ENCODE data around the gene ARHGAP33.
"Not testable (repeated sequence)": the region's sequence is repeated elsewhere in the genome, so short reads cannot be mapped to it uniquely, and the experiment has no call there.

The ARHGAP33 gene

DNA sequence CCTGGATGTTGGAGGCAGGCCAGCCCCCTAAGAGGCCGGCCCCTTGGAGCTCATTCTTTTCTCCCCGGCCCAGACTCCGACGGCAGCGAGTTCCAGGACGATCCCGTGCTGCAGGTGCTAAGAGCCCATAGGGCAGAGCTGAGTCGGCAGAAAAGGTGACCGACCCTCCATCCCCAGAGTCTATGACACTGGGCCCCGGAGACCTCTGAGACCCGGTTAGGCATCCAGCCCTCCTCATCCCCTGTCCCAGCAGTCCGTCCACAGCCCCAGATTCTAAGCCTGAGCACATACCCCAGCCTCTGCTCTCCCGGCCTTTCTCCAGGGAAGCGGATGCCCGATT, 7.3 kb upstream of the ARHGAP33 start:
- 64 to 65% methylated on average over 15 of the region's 15 CpGs for WGBS, 2 experiments
- H3K36me3 ChIP-seq (ENCODE audit: control insufficient read depth, insufficient read depth, low read length) = peaks cover 4% of the 10 kb centered on the region
- no peaks in the 10 kb centered on the region for H3K9me3 ChIP-seq (ENCODE audit: control insufficient read depth, low read length)
- H3K4me3 ChIP-seq (ENCODE audit: insufficient read depth, low read depth, low read length) = no peak overlapping the region
- no peaks in the 10 kb centered on the region for H3K27me3 ChIP-seq (ENCODE audit: control insufficient read depth, insufficient read depth, low read length, poor library complexity, severe bottlenecking)
- H3K27ac ChIP-seq (ENCODE audit: insufficient read depth, low read depth, low read length, poor library complexity, severe bottlenecking) = no peak overlapping the region
- peaks cover 8% of the 10 kb centered on the region for H3K4me1 ChIP-seq (ENCODE audit: control insufficient read depth, insufficient read depth, low read length)

GRCh38 chr19:35772362-35772761, 3.0 kb upstream of the ARHGAP33 start:
- Histone ChIP-seq H3K4me1 (ENCODE audit: control insufficient read depth, insufficient read depth, low read length) (peaks cover 29% of the 10 kb centered on the region), H3K27me3 (ENCODE audit: control insufficient read depth, insufficient read depth, low read length, poor library complexity, severe bottlenecking) (peaks cover 14% of the 10 kb centered on the region)
- not testable (repeated sequence) for H3K4me3 ChIP-seq (ENCODE audit: insufficient read depth, low read depth, low read length); H3K36me3 ChIP-seq (ENCODE audit: control insufficient read depth, insufficient read depth, low read length); H3K9me3 ChIP-seq (ENCODE audit: control insufficient read depth, low read length); H3K27ac ChIP-seq (ENCODE audit: insufficient read depth, low read depth, low read length, poor library complexity, severe bottlenecking)
- 88 to 92% methylated on average over 5 of the region's 5 CpGs for WGBS, 2 experiments

GRCh38 chr19:35773020-35773806, 2.2 kb upstream of the ARHGAP33 start:
- Histone ChIP-seq H3K27me3 (ENCODE audit: control insufficient read depth, insufficient read depth, low read length, poor library complexity, severe bottlenecking) (peaks cover 14% of the 10 kb centered on the region), H3K4me3 (ENCODE audit: insufficient read depth, low read depth, low read length) (no peak overlapping the region), H3K36me3 (ENCODE audit: control insufficient read depth, insufficient read depth, low read length) (no peaks in the 10 kb centered on the region), H3K4me1 (ENCODE audit: control insufficient read depth, insufficient read depth, low read length) (peaks cover 26% of the 10 kb centered on the region), H3K27ac (ENCODE audit: insufficient read depth, low read depth, low read length, poor library complexity, severe bottlenecking) (no peak overlapping the region), H3K9me3 (ENCODE audit: control insufficient read depth, low read length) (no peaks in the 10 kb centered on the region)
- 84 to 85% methylated on average over 9 of the region's 9 CpGs for WGBS, 2 experiments

DNA sequence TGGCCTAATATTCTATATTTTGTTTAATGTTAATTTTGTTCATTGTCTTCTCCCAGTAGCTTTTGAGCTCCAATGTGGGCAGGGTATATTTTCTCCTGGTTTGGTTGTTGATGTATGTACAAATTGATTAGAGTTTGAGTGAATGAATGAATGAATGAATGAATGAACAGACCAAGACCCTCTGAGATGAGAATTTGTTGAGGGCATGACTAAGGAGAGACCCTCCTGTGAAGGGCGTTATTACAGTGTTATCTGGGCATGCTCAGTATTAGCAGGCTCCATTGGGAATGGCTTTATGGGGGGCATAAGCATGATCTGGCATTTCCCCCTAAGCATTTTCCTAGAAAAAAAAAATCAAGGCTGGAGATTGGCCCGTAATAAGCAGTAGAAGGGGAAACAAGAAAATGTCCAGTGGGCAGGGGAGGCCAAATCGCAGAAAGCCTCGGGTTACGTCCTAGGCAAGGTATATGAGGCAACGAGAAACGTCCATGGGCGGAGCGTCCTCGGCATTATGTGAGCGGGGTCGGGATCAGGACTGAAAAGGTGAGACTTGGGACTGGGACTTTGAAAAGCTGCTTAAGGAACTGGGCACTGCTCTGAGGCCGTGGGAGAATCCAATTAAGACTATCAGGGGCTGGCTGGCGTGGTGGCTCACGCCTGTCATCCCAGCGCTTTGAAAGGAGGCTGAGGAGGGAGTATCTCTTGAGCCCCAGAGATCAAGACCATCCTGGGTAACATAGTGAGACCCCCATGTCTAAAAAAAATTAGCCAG, 904 bp upstream of the ARHGAP33 start:
- no peak overlapping the region for H3K27ac ChIP-seq (ENCODE audit: insufficient read depth, low read depth, low read length, poor library complexity, severe bottlenecking)
- H3K4me3 ChIP-seq (ENCODE audit: insufficient read depth, low read depth, low read length) = peak overlapping the region; percentile 8
- WGBS, 2 experiments = 63 to 64% methylated on average over 16 of the region's 16 CpGs
- H3K36me3 ChIP-seq (ENCODE audit: control insufficient read depth, insufficient read depth, low read length) = no peaks in the 10 kb centered on the region
- peaks cover 26% of the 10 kb centered on the region for H3K4me1 ChIP-seq (ENCODE audit: control insufficient read depth, insufficient read depth, low read length)
- H3K27me3 ChIP-seq (ENCODE audit: control insufficient read depth, insufficient read depth, low read length, poor library complexity, severe bottlenecking) = peaks cover 14% of the 10 kb centered on the region
- H3K9me3 ChIP-seq (ENCODE audit: control insufficient read depth, low read length) = no peaks in the 10 kb centered on the region

- Histone ChIP-seq H3K4me3 (ENCODE audit: insufficient read depth, low read depth, low read length) (peak overlapping the region; percentile 8), H3K27ac (ENCODE audit: insufficient read depth, low read depth, low read length, poor library complexity, severe bottlenecking) (no peak overlapping the region), H3K27me3 (ENCODE audit: control insufficient read depth, insufficient read depth, low read length, poor library complexity, severe bottlenecking) (peaks cover 14% of the 10 kb centered on the region), H3K36me3 (ENCODE audit: control insufficient read depth, insufficient read depth, low read length) (no peaks in the 10 kb centered on the region), H3K4me1 (ENCODE audit: control insufficient read depth, insufficient read depth, low read length) (peaks cover 26% of the 10 kb centered on the region), H3K9me3 (ENCODE audit: control insufficient read depth, low read length) (no peaks in the 10 kb centered on the region)
- WGBS, 2 experiments = 30 to 34% methylated on average over 9 of the region's 9 CpGs
These were observed 392 bp upstream of the ARHGAP33 start for GRCh38 chr19:35775046-35775297.

DNA sequence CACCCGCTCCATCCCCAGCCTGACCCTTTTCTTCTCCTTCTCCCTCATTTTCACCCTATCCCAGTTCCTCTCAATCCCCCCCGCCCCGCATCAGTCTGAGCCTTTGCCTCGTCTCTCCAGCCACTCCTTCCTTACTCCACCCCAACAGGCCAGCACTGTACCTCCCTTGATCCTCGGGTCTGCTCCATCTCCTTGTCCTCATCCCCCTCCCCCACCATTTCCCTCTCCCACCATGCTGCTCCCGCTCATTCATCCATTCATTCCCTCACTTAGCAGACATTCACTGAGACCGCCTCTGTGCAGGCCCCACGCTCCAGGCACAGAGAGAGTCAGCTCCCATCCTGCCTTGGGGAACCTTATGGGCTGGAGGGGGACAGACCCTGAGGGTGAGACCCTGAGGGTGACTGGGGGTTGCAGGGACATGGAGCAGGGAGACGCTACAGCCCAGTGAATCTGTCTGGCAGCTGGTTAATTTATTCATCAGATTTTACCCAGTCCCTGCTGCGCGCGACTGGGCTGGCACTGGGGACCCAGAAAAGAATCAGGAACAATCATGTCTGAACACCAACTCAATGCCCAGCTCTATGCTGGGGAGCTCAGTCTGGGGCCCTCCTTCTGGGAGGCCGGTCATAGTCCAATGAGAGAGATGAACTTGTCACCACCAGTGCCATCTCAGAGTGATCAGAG, 881 bp downstream of the ARHGAP33 start:
- no peaks in the 10 kb centered on the region for H3K36me3 ChIP-seq (ENCODE audit: control insufficient read depth, insufficient read depth, low read length)
- H3K9me3 ChIP-seq (ENCODE audit: control insufficient read depth, low read length) = no peaks in the 10 kb centered on the region
- H3K4me1 ChIP-seq (ENCODE audit: control insufficient read depth, insufficient read depth, low read length) = peaks cover 26% of the 10 kb centered on the region
- peaks cover 14% of the 10 kb centered on the region for H3K27me3 ChIP-seq (ENCODE audit: control insufficient read depth, insufficient read depth, low read length, poor library complexity, severe bottlenecking)
- H3K27ac ChIP-seq (ENCODE audit: insufficient read depth, low read depth, low read length, poor library complexity, severe bottlenecking) = no peak overlapping the region
- H3K4me3 ChIP-seq (ENCODE audit: insufficient read depth, low read depth, low read length) = peak overlapping the region; percentile 62
- 40 to 44% methylated on average over 12 to 13 of the region's 13 CpGs for WGBS, 2 experiments

GRCh38 chr19:35777086-35777841, 1.9 kb downstream of the ARHGAP33 start:
- no peaks in the 10 kb centered on the region for H3K9me3 ChIP-seq (ENCODE audit: control insufficient read depth, low read length)
- WGBS, 2 experiments = 25 to 27% methylated on average over 19 of the region's 19 CpGs
- H3K27ac ChIP-seq (ENCODE audit: insufficient read depth, low read depth, low read length, poor library complexity, severe bottlenecking) = no peak overlapping the region
- peaks cover 26% of the 10 kb centered on the region for H3K4me1 ChIP-seq (ENCODE audit: control insufficient read depth, insufficient read depth, low read length)
- no peaks in the 10 kb centered on the region for H3K36me3 ChIP-seq (ENCODE audit: control insufficient read depth, insufficient read depth, low read length)
- H3K4me3 ChIP-seq (ENCODE audit: insufficient read depth, low read depth, low read length) = no peak overlapping the region
- peaks cover 14% of the 10 kb centered on the region for H3K27me3 ChIP-seq (ENCODE audit: control insufficient read depth, insufficient read depth, low read length, poor library complexity, severe bottlenecking)

- no peaks in the 10 kb centered on the region for H3K36me3 ChIP-seq (ENCODE audit: control insufficient read depth, insufficient read depth, low read length)
These were observed 2.6 kb downstream of the ARHGAP33 start for GRCh38 chr19:35777961-35778360.

DNA sequence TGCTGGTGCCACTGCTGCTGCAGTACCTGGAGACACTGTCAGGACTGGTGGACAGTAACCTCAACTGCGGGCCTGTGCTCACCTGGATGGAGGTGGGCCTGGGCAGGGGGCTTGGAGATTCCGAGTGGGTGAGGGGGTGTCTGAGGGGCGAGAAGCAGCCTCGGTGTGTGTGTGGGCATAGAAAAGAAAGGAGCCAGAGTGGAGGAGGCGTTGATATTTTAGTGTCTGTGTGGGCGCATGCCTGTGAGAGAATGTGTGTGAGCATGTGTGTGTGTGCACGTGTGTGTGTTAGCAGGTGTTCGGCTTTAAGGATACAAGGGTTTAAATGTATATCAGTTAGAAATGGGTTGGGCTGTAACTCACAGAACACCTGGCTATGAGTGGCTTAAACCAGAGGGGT, 3.7 kb downstream of the ARHGAP33 start:
- Histone ChIP-seq H3K4me3 (ENCODE audit: insufficient read depth, low read depth, low read length) (no peak overlapping the region), H3K27me3 (ENCODE audit: control insufficient read depth, insufficient read depth, low read length, poor library complexity, severe bottlenecking) (peaks cover 13% of the 10 kb centered on the region), H3K9me3 (ENCODE audit: control insufficient read depth, low read length) (no peaks in the 10 kb centered on the region), H3K27ac (ENCODE audit: insufficient read depth, low read depth, low read length, poor library complexity, severe bottlenecking) (no peak overlapping the region), H3K4me1 (ENCODE audit: control insufficient read depth, insufficient read depth, low read length) (peaks cover 29% of the 10 kb centered on the region), H3K36me3 (ENCODE audit: control insufficient read depth, insufficient read depth, low read length) (no peaks in the 10 kb centered on the region)
- WGBS, 2 experiments = 93 to 94% methylated on average over 8 of the region's 8 CpGs

More at GRCh38 chr19:35777961-35778360, 2.6 kb downstream of the ARHGAP33 start:
- Histone ChIP-seq H3K4me1 (ENCODE audit: control insufficient read depth, insufficient read depth, low read length) (peaks cover 26% of the 10 kb centered on the region), H3K27me3 (ENCODE audit: control insufficient read depth, insufficient read depth, low read length, poor library complexity, severe bottlenecking) (peaks cover 14% of the 10 kb centered on the region), H3K9me3 (ENCODE audit: control insufficient read depth, low read length) (no peaks in the 10 kb centered on the region), H3K27ac (ENCODE audit: insufficient read depth, low read depth, low read length, poor library complexity, severe bottlenecking) (no peak overlapping the region), H3K4me3 (ENCODE audit: insufficient read depth, low read depth, low read length) (no peak overlapping the region)
- 92 to 93% methylated on average over 7 of the region's 7 CpGs for WGBS, 2 experiments

- peaks cover 7% of the 10 kb centered on the region for H3K27me3 ChIP-seq (ENCODE audit: control insufficient read depth, insufficient read depth, low read length, poor library complexity, severe bottlenecking)
- WGBS, 2 experiments = 91% methylated on average over 16 of the region's 16 CpGs
These were observed 4.7 kb downstream of the ARHGAP33 start for GRCh38 chr19:35780058-35780457.

More at GRCh38 chr19:35780058-35780457, 4.7 kb downstream of the ARHGAP33 start:
- Histone ChIP-seq H3K27ac (ENCODE audit: insufficient read depth, low read depth, low read length, poor library complexity, severe bottlenecking) (no peak overlapping the region), H3K9me3 (ENCODE audit: control insufficient read depth, low read length) (no peaks in the 10 kb centered on the region), H3K4me3 (ENCODE audit: insufficient read depth, low read depth, low read length) (no peak overlapping the region), H3K4me1 (ENCODE audit: control insufficient read depth, insufficient read depth, low read length) (peaks cover 21% of the 10 kb centered on the region), H3K36me3 (ENCODE audit: control insufficient read depth, insufficient read depth, low read length) (no peaks in the 10 kb centered on the region)

All from ectodermal cell (in vitro differentiated cells).